HG02884 (cell line): ENCODE results near the gene FDPS.

Experiments used
- ATAC-seq: cut with Tn5 transposase; IDR thresholded peaks from one replicate; pipeline ENCODE4 v1.9.1; 2021; ENCODE audit warnings: mild to moderate bottlenecking, moderate library complexity; ENCODE audit not compliant: unreplicated experiment

Gene FDPS

DNA sequence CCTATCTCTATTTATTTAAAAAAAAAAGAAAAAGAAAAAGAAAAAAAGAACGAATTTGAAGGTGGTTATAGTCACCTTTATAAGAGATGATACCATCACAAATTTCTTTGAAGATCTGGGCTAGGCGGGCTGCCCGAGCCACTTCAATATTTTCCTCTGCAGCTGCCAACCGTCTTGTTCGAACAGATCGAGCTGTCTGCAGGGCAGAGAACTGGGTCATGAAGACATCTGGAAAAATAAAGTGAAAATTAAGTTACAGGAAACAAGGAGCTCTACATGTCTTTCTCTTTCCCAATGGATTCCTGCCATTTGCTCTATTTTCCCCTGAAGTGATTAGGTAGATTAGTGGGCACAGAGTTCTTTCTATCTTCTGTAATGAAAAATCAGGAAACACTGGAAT is 44.0 kb downstream of the FDPS start:
- ATAC-seq = no peak

DNA sequence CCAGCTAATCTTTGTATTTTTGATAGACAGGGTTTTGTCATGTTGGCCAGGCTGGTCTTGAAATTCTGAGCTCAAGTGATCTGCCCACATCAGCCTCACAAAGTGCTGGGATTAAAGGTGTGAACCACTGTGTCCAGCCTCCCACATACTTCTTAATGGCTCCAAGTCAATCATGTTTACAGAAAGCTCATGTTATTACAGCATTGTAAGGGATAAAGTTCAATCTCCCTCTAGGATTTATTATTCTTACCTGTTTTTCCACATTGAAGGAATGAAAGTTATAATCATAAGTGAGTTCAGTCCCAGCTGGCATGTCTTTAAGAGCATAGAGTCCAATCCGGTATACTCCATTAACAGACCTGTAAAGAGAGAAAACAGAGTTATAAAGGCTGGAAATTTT is 51.4 kb downstream of the FDPS start:
- ATAC-seq = no peak
